Stimulated activated CD8-positive, alpha-beta memory T cell treated with anti-CD3 and anti-CD28 coated beads, Interleukin-7, amount 100 ng/mL, for 1 hour (primary cell): ENCODE results near the gene PPCS.
"Not testable (repeated sequence)": the region's sequence is repeated elsewhere in the genome, so short reads cannot be mapped to it uniquely, and the experiment has no call there.

Source experiments
- DNase-seq, 2 donors: peaks; one replicate each; pipeline ENCODE4 v3.0.0-alpha.2; 2020; ENCODE audit warnings: low read depth in 2 of 2

PPCS gene

GRCh38 chr1:42453386-42453785 lies 3.0 kb upstream of the PPCS start:
- no peak for DNase-seq

- no peak for DNase-seq
These were observed 1.9 kb upstream of the PPCS start for GRCh38 chr1:42454403-42454802.

GRCh38 chr1:42456754-42457089 lies 379 bp downstream of the PPCS start:
- DNase-seq, result peak; percentile 11 to 37

GRCh38 chr1:42461196-42461595 lies 4.9 kb downstream of the PPCS start:
- no peak for DNase-seq

- peak; percentile 87 to 90 for DNase-seq
These were observed 6.8 kb downstream of the PPCS start, which contains the start of gene CCDC30 for GRCh38 chr1:42462828-42463763. Gene CCDC30, plus strand, starts transcription at chr1:42463286. Its CDS starts 17,266 bp downstream, at chr1:42480552.

GRCh38 chr1:42463921-42464320 lies 7.6 kb downstream of the PPCS start:
- DNase-seq, result no peak

- DNase-seq, result no peak
These were observed 9.7 kb downstream of the PPCS start for GRCh38 chr1:42466030-42466429.

GRCh38 chr1:42469727-42470126 lies 13.4 kb downstream of the PPCS start:
- no peak for DNase-seq

- no peak for DNase-seq
These were observed 20.3 kb downstream of the PPCS start for GRCh38 chr1:42476605-42477004.

GRCh38 chr1:42477354-42477753 lies 21.0 kb downstream of the PPCS start:
- DNase-seq, result not testable (repeated sequence)

- no peak for DNase-seq
These were observed 21.4 kb downstream of the PPCS start for GRCh38 chr1:42477775-42478174.

GRCh38 chr1:42479621-42480020 lies 23.3 kb downstream of the PPCS start:
- DNase-seq, result no peak

GRCh38 chr1:42480921-42481320 lies 24.6 kb downstream of the PPCS start:
- DNase-seq, result no peak

GRCh38 chr1:42482635-42483153 lies 26.4 kb downstream of the PPCS start:
- DNase-seq, result no peak

GRCh38 chr1:42484382-42484781 lies 28.0 kb downstream of the PPCS start:
- DNase-seq, result no peak

- DNase-seq, result no peak
These were observed 33.9 kb downstream of the PPCS start for GRCh38 chr1:42490237-42490636.

- DNase-seq, result not testable (repeated sequence)
These were observed 45.7 kb downstream of the PPCS start for GRCh38 chr1:42502031-42502430.

- DNase-seq, result no peak
These were observed 48.3 kb downstream of the PPCS start for GRCh38 chr1:42504535-42505128.

GRCh38 chr1:42506576-42506975 lies 50.2 kb downstream of the PPCS start:
- no peak for DNase-seq
